Fibroblast of skin of abdomen (primary cell): ENCODE results near the gene SGK1.
A peak's percentile ranks its signal among the peaks of the same experiment; 100 is the strongest.
"Not testable (repeated sequence)": the region's sequence is repeated elsewhere in the genome, so short reads cannot be mapped to it uniquely, and the experiment has no call there.

Experiments
- DNase-seq: peaks from one replicate; pipeline ENCODE4 v3.0.0-alpha.2; 2013

The SGK1 gene

DNA sequence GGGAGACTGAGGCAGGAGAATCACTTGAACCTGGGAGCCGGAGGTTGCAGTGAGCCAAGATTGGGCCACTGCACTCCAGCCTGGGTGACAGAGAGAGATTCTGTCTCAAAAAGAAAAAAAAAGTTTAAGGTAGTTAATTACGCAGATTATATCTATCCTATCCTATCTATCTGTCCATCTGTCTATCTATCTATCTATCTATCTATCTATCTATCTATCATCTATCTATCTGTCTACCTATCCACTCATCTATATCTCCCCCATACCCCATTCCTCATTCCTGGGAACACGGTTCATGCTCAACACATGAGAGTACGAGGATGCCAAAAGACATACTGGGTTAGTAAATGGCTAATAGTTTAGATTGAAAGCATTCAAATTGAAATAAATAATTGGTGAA lies 8.3 kb upstream of the SGK1 start:
- DNase-seq, result not testable (repeated sequence)

DNA sequence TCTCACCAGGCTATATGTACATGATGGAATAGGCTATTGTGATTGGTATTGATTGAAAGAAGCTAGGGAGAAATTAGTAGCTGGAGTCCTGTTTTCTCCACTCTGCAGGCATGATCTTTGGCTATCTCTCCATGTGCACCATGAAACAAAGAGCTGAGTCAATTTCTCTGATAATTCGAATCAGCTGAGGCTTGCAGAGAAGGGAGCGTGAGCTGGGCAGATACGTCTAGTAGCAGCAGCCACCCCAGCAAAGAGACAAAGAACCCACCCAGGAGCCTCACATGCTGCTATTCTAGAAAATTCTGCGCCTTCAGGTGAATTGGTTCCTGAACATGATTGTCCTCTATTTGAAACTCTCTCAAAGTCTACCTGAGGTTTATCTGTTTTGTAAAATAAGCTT lies 6.9 kb upstream of the SGK1 start:
- no peak for DNase-seq

DNA sequence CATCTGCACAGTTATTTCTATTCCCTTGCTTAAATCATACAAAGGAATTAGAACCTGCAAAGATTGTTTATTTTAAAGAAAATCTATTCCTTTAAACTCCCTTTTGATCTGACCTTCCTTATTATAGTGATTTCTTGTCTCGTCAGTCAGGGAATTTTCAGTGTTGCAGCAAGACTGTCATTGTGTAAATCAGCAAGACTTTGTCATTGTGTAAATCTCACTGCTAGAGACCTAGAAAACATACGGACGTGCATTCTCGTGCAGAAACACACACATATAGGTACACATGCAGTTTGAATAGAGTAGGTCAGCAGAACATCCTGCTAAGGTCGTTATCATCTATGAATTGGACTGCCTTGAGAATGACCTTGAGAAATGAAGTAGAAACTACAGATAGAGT lies 6.2 kb upstream of the SGK1 start:
- no peak for DNase-seq

DNA sequence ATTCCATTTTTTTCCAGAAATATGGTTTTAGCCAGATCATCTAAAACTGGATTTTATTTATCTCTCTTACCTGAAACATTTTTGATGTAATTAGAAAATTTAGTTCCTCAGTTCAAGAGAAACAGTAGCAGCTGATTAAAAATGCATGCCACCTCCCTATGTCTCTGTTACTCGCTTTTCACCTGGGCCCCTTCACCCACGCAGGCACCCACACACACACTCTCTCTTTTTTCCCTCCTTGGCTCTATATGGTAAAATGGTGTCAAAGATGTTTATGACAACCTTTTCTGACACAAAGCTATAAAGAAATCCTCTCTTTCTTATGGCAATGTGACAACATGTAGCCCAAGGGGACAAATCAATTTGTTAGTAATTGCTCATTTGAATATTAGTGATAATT lies 5.8 kb upstream of the SGK1 start:
- no peak for DNase-seq

DNA sequence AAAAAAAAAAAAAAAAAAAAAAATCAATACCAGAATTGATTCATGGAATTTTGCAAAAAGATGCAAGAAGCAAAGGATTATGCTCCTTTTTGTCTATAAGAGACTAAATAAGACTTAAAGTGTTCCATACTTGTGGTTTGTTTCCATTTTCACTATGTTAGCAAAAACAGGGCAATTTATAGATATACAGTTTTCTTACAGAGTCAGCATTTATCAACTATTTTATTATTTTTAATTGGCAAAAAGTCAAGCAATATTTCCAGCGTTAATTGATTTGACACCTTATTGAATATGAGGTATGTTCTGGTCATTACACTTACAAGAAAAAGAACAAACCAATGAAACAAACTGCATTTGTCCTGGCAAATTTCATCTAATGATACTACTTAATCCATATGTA lies 5.4 kb upstream of the SGK1 start:
- DNase-seq, result no peak

DNA sequence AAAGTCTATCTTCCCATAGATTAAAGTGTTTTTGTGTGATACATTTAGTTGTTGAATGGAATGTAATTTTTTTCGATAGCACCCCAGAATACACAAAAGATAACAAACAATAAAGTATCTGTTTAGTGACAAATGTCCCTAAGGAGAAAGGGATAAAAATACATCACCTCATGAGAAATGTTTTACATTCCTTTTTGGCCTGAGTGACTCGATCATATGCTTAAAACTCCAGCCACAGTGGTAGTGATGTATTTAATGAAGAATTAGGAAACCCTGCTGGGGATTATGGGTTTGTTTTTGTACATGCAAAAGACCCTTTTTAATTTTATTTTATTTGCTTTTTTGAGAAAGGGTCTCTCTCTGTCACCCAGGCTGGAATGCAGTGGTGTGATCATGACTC lies 4.3 kb upstream of the SGK1 start:
- DNase-seq, result no peak

DNA sequence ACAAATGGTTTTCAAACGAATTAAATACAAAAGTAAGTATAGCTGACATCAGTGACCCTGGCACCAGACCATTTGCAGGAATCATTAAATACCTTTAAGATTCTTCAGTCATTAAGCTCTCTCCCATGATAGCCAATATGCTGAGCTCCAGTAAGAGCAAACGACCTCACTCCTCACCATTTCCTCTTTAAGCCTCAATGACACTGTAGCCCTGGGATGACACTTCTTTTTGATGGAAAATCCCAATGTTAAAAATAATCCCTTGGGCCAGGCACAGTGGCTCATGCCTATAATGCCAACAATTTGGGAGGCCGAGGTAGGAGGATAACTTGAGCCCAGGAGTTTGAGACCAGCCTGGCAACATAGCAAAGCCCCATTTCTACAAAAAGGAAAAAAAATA lies 3.3 kb upstream of the SGK1 start:
- no peak for DNase-seq

DNA sequence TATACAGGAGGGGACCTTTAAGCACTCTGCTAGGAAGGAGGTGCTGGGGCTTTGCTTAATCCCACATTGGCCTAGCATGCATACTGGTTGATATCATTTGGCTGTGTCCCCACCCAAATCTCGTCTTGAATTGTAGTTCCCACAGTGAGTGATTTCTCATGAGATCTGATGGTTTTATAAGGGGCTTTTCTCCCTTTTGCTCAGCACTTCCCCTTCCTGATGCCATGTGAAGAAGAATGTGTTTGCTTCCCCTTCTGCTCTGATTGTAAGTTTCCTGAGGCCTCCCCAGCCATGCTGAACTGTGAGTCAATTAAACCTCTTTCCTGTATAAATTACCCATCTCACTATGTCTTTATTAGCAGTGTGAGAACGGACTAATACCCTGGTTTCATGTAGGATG lies 1.8 kb upstream of the SGK1 start:
- DNase-seq, result not testable (repeated sequence)

DNA sequence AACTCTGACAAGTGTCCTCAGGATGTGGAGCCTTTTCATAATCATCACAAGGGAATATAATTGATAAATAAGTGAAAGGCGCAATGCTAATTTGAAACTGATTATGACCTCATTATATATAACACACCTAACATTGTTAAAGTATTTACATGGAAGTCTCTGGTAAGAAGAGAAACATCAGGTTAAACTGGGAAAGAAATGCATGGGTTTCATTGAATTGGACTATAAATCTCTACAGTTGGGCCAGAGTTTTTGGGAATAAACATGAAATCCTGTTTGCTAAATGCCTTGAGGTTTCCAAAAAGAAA lies 1.0 kb upstream of the SGK1 start:
- no peak for DNase-seq

DNA sequence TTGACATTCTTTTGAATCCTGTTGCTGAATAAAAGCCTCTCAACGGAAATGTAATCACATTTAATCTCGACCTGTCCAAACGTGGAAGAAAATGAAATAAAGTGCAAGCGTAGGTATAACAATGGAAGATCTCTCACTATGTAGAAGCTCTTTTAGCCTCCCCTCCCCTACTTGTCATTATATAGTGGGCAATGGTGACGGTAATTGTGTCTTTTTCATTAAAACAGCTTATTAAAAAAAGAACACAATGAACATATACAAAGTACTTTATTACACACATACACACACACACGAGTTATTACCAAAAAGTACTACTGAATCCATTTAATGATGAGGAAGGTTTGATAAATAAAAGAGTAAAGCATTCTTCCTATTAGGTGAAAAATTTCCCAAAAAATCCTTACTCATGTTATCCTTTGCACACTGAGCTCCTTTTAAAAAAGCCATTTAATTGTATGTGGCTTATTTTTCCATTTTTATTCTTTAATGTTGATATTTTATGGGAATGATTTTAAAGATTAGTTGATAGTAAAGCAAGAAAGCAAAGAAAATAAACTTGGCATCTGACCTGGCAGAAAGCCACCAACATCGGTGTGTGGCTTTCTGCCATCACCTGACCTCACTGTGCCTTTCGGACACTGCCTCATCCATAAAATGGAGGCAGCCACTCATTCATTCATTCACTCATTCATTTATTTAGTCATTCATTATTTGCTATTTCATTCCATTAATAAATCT lies 493 bp upstream of the SGK1 start:
- no peak for DNase-seq

DNA sequence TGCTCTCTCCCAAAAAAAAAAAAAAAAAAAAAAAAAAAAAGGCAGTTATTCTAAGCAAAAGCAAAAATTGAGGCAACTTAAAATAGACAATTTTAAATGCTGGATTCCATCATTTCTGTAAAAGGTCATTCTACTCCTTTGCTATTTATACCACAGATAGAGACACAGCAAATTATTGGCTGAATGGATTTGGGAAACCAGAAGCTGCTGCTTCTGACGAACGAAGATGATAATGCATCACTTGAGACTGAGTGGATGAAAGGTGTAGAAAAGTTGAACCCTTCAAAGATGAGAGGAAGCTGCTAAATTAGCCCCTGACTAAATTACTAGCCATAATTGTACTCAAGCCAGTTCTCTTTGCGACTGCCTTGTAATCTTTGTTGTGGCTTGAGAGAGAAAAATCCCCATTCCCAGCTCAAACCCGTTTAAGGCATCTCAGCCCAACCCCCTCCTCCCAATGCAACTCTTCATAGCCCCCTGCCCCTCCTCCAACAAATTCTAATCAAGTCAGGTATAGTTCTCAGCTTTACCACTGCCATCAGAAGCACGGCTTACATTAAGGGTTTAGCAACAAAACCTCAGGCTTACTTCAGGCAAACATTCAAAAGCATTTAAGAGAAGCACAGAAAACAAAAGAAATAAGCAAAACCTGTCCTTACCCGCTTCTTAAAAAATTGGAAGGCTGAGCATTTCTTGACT lies 1.0 kb downstream of the SGK1 start:
- no peak for DNase-seq

DNA sequence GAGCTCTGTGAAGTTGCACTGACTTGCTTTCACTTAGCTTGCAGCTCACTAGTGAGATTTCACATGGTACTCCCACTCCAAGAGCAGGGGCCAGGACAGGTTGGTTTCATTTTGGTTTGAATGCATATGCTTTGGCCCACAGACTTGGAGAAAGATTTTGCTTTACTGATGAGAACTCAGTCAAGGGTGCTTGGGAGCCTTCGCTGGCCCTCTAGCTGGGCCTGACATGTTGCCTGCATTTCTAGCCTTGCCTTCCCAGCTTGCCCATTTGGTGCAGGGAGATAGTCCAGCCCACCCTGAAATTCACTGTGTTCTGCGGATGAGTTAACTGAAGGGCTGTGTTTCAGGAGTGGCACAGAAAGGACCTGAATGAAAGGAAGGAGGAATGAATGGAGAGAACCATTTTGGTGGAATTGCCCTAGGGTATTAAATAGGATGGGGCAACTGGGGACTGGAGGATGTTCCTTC lies 1.9 kb downstream of the SGK1 start:
- no peak for DNase-seq

DNA sequence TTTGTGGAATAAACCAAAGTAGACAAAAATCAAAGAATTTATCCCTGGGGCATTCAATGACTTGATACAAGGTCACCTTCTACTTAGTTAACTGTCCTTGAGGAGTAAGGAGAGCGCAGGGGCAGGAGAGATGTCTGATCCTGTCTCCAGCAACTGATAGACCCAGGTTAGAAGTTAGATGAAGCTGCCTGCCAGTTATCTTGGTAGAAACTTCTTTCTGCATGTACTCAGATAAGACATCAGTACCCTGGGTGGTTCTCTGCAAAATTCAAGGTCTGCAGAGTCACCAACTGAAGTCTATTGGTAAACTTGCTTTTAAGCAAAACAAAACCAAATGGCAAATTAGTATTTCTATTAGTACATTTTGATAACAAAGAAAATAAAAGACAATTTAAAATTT lies 2.7 kb downstream of the SGK1 start:
- DNase-seq, result no peak

DNA sequence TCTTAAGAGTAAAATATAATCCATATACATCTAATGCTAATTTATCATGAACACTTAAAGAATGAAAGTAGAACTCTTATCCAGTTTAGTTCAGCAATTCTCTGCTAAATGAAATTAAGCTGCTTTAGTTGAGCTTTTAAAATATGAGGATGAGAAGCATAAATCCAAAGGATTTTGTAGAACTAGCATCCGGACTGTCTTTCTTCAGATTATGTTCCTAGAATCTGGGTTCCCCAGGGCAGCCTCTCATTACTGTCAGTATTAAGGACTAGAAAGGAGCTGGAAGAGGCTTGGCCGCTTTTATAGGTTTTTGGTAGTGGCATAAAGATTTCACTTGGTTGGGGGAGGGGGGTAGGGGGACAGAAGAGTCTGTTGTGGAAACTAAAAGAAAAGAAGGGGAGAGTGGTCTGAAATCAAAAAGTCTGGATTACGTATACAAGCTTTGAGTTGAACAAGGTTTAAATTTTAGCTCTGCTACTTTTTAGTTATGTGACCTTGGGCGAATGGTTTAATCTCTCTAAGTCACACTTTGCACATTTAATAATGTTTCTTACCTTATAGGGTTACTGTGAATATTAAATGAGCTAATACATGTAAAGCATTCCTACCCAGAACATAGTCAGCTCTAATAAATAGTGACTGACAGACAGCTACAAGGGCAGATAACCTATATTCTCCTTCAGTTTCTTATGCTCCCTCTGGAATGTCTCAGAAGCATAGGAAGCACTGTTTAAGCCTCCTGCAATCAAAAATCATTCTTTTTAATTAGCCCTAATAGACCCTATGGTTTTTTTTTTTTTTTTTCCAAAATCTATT lies 3.7 kb downstream of the SGK1 start:
- DNase-seq, result no peak

DNA sequence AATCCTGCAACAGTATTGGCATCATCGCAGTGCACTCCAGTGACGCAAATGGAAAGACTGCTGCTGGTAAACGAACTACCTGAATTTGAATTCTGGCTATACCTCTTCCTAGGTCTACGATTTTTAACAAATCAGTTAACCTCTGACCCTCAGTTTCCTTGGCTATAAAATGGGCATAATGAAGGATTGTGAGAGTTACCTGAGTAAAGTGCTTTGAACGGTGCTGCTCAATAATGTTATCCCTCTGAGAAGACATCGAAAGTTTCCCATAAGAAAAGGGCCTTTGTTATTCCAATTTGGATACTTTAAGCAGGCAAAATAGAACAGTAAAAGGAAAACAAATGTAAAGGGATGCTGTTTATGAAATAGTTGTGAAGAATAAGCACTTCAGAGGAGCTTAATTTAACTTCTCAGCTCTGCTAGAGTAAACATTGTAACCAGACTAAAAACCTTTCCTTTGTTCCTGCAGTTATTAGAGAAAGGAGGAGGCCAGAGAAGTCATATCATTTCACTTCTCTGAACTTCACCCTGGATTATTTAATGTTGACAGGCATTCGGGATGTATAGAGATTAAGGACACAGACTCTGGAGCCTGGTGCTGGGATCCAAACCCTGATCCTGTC lies 5.8 kb downstream of the SGK1 start:
- no peak for DNase-seq

DNA sequence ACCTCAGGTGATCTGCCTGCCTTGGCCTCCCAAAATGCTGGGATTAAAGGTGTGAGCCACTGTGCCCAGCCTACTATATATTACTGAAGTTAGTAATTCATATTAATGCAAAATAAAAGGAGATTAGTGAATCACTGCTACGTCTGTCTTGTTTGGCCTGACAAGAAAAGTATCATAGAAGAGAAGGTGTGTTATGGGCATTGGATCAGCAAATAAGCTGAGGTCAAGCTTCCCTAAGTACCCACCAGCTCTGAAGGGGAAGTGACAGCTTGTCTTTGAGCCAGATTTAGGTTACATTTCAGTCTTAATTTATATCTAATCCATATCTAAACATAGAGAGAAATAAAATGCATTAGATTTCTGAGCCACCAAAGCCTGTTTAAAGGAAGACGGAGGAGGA lies 7.1 kb downstream of the SGK1 start:
- DNase-seq, result no peak

DNA sequence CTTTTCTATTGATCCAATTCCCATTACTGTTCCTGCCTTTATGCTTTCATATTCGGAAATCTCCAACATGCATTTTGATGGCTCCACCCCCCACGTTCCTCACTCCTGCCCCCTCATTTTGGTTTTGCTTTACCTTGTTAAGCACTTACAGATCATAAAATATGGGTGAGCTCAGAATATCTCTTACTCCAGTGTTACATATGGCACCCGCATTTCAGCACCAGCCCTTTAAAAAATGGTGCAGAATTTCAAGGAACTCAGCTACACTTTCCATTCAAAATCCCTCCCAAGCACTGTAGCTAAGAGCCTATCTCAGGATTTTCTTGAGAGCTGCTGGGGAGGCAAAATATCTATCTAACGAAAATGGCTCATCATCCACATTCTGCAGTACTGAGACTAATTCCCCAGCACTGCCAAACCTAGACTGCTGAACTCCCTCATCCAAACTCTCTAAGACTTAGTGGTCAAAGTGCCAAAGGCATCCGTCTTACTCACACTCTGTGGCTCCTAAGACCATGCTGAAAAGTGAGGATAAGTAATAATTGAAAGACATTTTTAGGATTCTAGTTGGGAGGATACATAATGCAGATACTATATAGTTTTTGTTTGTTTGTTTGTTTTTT lies 7.8 kb downstream of the SGK1 start:
- peak; percentile 44 for DNase-seq

DNA sequence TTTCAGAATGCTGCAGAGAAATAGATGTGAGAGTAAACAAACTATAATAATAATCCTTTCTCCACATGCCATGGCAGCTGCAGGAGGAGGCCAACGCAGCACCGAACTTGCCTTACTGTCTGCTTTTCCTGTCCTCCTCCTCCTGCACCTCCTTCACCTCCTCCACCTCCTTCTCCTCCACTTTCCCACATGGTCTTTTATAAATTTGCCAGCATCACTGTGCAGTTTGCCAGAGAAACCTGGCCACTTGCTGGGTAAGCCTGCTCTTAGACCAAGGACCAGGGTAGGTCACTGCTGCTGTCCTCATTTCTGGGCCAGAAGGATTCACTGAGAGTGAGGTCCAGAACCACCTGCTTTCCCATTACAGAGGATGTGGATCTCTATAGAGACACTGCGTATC lies 8.7 kb downstream of the SGK1 start:
- DNase-seq, result no peak

DNA sequence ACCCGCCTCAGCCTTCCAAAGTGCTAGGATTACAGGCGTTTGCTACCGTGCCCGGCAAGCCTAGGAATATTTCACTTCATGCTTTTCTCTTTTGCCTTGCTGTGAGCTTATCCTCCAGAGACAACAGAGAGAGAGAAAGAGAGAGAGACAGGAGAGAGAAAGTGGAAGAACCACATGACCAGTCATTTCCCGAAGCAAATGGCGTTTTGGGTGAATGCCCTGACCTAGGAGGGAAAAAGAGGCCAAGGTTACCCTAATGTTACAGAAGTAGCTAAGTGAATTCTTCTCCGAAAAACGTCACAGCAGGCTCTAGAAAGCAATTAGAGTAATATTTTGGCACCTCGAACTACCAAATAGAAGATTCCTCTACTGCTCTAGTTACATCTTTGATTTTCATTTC lies 9.1 kb downstream of the SGK1 start:
- no peak for DNase-seq

DNA sequence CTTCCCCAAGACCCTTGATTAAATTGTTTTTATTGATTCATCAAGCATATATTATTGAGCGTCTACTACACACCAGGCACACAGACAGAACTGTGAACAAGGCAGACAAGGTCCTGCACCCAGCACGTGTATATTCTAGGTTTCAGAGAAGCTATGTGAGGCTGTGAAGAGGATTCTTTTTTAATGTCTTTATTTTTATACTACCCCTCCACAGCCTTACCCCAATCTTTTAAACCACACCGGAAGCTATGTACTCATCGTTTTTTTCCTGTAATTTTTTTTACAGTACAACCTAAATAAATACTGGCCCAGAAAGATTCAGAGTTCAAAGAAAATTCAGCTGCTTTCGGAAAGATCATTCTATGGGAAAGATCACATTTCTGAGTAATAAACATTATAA lies 10.0 kb downstream of the SGK1 start:
- DNase-seq, result no peak

DNA sequence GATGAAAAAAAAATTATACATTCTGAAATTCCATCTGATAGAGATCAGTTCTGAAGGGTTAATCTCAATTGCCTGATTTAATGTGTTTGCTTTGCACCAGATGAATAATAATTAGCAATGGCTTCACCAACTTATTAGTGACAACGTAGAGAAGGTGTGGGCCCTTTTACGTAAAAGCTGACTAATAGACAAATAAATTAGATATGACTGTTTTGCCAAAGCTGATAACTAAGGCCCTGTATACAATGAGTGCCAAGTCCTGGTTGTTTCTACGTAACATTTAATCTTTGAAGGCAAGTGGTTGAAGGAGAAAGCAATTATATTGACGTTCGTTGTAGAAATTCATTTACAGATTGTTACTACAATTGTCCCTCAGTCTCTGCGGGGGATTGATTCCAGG lies 10.8 kb downstream of the SGK1 start:
- DNase-seq, result no peak

DNA sequence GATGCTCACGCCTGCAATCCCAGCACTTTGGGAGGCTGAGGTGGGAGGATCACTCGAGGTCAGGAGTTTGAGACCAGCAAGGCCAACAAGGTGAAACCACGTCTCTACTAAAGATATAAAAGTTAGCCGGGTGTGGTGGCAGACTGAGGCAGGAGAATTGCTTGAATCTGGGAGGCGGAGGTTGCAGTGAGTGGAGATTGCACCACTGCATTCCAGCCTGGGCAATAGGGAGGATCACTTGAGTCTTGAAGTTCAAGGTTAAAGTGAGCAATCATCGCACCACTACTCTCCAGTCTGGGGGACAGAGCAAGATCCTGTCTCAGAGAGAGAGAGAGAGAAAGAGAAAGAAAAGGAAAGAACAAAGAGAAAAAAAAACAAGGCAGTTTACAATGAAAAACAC lies 13.5 kb downstream of the SGK1 start:
- not testable (repeated sequence) for DNase-seq

DNA sequence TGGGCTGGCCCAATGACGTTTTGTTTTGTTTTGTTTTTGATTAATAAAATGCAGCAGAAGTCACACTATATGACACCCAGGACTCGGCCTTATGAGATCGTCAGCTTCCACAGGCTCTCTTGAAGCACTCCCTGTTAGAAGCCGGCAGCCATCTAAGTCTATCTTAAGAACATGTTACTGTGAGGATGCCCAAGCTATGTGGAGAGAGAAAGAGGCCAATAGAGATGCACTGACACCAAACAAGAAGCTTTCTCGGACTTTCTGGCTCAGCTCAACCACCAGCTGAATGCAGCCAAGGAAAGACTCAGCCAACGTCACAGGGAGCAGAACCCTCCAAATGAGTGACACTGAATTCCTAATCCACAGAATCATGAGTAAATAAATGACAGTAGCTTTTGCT lies 14.0 kb downstream of the SGK1 start:
- DNase-seq, result no peak
